ENCODE results near the gene PHACTR4. TPM values are rescaled to one million over a fixed set of nuclear protein-coding genes. Genes with fewer than 3 reads are reported as not detected.
"Not testable (repeated sequence)": the region's sequence is repeated elsewhere in the genome, so short reads cannot be mapped to it uniquely, and the experiment has no call there.

Gene PHACTR4
- polyA plus RNA-seq, 5 donors: 50.5 to 67.8 (median 65.1) TPM

DNA sequence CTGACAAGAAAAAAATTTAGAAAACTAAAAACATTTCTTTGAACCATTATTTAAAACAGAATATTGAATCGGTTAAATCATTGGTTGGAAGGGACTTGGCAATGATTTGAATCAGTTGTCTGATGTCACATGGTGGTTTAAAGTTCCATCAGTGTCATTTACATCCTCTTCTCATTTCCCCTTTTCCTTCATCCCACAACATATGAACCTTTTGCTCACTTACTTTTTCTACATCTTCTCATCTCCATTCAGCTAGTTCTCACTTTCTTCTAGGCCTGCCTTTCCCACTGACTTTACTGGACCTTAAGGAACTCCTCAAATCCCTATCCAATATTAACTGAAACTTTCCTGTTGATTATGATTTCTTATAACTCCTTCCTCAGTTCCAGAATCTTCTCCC, 58.5 kb downstream of the PHACTR4 start:
- no peak for DNase-seq

DNA sequence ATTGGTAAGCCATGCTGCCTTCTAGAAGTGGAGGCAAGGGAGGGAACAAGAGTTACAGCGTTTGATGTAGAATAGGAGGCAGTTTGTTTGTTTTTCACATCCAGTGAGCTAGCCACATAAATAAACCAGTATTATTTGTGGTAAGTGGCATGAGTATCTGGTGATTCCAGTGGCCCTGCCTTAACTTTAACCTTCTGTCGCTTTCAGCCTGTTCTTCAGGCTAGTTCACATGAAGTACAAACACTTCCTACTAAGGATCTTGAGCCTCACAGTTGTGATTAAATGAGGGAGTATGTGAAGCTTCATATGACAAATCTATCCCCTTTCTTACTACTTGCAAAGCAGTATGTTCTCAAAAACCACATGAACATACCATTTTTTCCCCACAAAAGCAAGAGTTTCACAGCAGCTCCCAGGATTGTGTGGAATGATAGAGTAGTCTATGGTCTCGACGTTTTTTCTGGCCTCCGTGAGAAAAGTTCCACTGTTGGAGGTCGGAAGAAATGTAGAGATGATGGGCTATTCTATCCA, 59.5 kb downstream of the PHACTR4 start:
- no peak for DNase-seq

DNA sequence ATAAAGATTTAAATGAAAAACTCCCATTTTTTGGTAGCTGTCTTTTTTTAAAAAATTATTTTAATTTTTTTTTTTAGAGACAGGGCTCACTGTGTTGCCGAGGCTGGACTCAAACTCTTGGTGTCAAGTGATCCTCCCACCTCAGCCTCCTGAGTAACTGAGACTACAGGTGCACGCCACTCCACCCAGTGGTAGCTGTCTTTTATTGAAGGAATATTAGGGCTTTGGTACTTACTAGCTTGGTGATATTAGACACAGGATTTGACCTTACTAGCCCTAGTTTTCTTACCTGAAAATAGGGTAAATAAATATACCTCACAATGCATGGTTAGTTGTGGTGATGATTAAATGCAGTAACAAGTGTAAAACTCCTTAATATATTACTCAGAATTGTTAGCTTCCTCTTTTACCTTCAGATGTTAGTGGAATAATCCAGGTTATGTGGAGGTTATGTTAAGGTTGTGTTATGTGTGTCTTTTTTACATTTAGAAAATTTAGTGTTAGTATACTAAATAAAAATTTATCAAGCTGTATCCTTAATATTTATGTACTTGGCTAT, 66.8 kb downstream of the PHACTR4 start:
- DNase-seq: no peak

DNA sequence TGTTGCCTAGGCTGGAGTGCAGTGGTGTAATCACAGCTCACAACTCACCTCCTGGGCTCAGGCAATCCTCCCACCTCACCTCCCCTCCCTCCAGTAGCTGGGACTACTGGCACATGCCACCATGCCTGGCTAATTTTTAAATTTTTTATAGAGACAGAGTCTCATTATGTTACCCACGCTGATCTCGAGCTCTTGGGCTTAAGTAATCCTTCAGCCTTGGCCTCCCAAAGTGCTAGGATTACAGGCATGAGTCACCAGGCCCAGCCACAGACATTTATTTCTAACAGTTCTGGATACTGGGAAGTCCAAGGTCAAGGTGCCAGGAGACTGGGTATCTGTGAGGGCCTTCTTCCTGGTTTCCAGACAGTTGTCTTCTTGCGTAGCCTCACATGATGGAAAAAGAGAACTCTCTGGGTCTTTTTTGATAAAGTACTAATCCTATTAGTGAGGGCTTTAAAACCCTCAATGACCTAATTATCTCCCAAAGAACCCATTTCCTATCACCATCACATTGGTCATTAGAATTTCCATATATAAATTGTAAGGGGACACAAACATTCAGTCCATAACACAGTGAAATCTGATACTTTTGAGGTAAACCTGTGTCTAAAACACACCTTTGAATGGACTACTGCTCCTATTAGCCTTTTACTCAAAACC, 67.9 kb downstream of the PHACTR4 start:
- DNase-seq: no peak

DNA sequence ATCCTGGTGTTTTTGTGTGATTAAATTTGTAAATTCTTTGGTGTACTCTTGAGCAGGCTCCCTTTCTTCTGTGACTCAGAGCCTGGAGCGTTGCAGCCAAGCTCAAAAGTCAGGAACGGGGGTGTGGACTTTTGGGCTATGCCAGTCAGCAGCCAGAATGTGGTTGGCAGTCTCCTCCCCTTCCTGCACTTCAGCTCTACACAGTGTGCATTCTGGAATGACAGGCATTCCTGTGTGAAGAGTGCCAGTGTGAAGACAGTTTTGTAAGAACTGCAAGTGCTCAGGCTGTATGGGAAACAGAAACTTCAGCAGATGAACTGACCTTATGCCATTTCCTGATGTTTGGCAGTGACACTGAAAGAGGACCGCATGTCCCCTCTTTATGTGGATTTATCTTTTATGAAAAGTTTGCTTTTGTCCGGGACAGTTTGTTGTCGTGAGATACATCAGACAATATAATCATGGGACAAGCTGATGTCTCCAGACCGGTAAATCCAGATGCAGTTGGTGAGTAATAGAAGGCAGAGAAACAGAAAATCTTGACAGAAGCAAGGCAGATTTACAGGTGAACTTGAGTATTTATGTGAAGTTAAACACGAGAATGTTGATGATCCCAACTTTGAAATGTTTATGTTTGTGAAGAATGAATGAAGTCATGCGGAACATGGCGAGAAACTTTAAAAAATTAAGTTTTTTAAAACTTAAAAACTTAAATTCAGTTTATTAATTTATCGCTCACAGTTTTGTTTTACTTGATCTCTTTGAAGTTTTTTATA, 68.6 kb downstream of the PHACTR4 start:
- peak; percentile 47 to 51 for DNase-seq

DNA sequence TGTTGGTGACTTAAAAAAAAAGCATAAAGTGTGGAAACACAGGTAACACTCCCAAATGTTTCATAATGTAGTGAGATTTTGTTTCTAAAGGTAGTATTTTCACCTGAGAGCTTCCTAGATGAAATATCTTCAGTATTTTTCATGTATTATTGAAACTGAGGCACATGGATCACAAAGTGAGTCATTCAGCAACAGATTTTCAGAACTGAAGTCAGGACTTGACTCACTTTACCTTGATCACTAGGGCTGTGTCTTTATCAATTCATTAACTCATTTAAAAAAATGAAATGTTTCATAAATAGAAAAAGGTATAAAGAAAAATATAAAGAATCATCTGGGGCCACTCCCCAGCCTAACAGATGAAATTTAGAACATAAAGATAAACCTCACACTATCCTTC, 69.8 kb downstream of the PHACTR4 start:
- DNase-seq: no peak

DNA sequence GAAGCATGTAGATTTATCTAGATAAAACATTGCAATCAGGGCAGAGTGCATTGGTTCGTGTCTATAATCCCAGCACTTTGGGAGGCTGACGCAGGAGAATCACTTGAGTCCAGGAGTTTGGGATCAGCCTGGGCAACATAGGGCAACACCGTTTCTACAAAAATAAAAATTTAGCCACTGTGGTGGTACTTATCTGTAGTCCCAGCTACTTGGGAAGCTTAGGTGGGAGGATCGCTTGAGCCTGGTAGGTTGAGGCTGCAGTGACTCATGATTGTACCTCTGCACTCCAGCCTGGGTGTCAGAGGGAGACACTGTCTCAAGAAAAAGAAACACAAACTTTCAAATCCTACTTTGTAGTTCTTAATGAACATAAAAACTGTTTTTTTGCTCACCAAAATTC, 72.1 kb downstream of the PHACTR4 start:
- no peak for DNase-seq

DNA sequence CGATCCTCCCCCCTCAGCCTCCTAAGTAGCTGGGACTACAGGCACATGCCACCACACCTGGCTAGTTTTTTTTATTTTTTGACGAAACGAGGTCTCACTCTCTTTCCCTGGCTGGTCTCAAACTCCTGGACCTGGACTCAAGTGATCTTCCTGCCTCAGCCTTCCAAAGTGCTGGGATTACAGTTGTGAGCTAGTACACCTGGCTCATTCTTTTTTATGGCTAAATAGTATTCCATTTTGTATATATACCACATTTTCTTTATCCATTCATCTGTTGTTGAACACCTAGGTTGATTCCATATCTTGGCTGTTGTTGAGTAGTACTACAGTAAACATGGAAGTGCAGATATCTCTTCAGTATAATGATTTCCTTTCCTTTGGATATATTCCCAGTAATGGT, 74.0 kb downstream of the PHACTR4 start:
- no peak for DNase-seq

DNA sequence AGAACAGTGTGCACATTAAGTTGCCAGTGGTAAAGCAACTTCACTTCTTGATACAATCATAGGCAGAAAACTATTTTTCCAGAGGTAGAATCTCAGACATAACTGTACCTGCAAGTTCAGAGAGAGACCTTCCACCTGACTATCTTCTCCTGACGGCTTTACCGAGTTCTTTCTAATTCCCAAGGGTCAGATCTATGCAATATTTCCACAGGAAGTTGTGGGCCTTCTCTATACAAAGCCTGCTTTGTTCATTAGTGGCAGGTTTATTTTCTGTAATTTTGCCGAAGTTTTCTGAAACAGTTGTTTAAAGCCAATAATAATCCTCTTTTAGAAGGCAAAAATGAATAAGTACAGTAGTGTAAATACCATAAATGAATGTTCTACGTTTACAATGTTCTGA, 78.1 kb downstream of the PHACTR4 start:
- DNase-seq: no peak

DNA sequence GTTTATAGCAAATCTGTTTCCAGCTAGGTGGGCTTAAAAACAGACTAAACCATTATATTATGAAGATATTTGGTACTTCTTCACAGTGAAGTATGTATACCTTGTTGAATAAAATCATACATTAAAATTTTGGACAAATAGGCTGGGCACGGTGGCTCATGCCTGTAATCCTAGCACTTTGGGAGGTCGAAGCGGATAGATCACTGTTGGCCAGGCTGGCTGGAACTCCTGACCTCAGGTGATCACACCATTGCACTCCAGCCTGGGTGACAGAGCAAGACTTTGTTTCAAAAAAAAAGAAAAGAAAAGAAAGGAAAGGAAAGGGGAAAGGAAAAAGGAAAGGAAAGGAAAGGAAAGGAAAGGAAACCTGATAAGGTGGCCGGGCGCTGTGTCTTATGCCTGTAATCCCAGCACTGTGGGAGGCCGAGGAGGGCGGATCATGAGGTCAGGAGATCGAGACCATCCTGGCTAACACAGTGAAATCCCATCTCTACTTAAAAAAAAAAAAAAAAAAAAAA, 78.6 kb downstream of the PHACTR4 start:
- DNase-seq: not testable (repeated sequence)

DNA sequence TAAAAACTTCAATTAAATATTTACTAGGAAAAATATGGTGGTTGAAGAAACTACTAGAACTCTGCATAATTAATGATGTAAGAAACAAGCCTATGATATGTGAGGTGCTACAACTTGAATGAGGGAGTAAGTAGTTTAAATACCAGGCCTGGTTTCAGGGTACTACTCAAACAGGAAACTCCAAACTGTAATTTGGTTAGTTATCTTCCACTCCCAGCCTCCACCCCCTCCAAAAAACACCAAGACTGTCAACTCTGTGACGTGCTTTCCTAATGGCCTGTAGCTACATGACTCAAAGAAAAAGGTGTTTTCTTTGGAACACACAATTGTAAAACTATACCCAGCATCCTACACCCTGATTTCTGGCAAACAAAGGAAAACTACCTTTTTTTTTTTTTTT, 80.4 kb downstream of the PHACTR4 start:
- DNase-seq: no peak

DNA sequence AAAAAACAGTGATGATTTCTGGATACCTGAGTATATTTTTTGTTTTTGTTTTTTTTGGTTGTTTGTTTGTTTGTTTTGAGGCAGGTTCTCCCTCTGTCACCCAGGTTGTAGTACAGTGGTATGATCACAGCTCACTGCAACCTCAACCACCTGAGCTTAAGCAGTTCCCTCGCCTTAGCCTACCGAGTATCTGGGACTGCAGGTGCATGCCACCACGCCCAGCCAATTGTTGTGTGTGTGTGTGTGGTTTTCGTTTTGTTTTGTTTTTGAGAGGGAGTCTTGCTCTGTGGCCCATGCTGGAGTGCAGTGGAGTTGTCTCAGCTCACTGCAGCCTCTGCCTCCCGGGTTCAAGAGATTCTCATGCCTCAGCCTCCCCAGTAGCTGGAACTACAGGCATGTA, 81.0 kb downstream of the PHACTR4 start:
- DNase-seq: no peak

DNA sequence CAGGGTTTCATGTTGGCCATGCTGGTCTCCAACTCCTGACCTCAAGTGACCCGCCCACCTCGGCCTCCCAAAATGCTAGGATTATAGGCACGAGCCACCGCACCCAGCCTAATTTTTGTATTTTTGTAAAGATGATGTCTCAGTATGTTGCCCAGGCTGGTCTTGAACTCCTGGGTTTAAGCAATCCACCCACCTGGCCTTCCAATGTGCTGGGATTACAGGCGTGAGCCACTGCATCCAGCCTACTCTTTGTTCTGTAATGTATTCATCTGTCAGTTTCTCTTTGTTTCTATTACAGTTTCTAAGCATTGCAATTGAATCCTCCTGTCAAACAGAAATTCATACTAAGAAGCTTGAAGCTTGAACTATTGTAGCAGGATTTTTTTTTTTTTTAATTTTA, 81.5 kb downstream of the PHACTR4 start:
- DNase-seq: no peak

DNA sequence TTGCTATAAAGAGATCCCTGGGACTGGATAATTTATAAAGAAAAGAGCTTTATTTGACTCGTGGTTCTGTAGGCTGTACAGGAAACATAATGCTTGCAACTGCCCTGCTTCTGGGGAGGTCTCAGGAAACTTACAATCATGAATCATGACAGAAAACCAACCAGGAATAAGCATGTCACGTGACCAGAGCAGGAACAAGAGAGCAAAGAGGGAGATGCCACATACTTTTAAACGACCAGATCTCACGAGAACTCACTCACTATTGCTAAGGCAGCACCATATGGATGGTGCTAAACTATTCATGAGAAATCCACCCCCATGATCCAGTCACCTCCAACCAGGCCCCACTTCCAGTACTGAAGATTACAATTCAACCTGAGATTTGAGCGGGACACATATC, 86.5 kb downstream of the PHACTR4 start:
- no peak for DNase-seq

DNA sequence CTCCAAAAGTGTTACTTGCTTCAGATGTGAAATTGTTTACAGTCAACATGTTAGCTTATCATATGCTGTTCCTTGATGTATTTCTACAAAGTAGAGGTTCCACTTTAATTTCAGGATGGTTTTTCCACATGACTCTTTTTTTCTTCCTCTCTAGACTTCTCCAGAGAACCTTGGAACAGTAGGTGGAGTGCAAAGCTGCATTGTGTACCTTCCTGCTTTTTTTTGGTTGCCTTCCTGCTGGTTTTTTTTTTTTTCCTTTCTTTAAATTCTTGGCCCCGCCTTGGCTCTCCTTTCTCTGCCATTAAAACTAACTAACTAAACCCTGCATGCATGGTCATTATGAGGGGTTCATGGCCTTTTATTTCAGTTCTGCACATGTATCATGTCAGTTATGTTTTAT, 88.1 kb downstream of the PHACTR4 start:
- DNase-seq: no peak

DNA sequence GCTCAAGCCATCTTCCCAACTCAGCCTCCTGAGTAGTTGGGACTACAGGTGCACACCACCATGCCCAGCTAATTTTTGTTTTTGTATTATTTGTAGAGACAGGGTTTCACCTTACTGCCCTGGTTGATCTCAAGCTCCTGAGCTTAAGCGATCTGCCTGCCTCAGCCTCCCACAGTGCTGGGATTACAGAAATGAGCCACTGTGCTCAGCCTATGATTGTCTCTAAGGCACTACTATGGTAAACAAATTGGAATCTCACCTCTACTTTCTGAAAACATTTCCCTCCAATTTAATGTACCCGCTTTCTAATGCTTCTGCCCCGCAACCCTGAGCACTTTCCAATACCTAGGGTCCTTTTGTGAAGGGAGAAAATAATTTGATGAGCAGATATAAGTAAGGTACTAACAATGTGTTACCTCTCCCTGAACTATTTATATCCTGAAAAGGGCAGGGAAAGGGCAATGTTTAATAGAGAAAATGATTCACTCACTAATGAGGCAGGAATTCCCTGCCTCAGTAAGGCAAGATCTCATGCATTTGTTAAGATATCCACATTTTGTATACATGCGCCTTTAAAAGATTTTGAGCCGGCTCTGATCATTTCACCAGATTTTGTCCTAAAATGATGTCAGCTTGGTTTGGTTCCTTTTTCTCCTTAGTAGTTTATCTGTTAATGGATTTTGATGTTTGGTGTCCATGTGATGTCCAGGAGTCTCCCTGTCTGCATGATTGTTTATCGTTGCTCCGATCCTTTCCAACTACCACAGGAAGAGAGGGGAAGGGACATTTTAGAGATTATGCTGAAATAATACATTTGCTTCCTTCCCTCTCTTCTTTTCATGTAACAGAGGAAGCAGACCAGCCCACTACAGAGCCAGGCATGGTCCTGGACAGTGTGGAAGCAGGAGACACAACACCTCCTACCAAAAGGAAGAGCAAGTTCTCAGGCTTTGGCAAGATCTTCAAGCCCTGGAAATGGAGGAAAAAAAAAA, 89.0 kb downstream of the PHACTR4 start:
- DNase-seq: no peak

DNA sequence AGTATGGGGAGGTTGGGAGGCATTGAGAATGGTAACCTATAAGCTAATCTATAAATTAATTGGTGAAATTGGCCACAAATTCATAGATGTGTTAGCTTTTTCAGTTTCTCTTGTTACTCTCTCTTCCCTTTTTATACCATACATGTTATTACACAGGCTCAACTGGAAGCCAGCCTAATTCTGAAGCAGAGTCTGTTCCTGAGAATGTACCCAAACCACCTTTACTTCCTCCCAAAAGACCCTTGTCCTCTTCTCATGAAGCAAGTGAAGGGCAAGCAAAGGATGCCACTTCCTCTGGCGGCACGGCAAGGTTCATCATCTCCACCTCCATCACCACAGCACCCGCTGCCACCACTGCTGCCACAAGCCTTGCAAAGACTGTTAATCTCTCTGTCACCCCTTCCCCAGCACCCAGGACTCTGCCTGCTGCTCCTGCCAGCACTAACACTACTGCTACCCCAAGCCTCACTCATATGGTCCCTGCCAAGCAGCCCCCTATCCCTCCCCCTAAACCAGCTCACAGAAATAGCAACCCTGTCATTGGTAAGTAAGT, 96.8 kb downstream of the PHACTR4 start:
- no peak for DNase-seq

DNA sequence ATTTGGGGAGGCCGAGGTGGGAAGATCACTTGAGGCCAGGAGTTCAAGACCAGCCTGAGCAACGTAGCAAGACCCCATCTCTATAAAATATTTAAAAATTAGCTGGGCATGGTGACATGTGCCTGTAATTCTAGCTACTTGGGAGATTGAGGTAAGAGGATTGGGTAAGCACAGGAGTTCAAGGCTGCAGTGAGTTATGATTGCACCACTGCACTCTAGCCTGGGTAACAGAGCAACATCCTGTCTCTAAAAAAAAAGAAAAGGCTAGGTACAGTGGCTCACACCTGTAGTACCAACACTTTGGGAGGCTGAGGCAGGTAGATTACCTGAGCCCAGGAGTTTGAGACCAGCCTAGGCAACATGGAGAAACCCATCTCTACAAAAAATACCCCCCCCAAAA, 100.6 kb downstream of the PHACTR4 start:
- no peak for DNase-seq

DNA sequence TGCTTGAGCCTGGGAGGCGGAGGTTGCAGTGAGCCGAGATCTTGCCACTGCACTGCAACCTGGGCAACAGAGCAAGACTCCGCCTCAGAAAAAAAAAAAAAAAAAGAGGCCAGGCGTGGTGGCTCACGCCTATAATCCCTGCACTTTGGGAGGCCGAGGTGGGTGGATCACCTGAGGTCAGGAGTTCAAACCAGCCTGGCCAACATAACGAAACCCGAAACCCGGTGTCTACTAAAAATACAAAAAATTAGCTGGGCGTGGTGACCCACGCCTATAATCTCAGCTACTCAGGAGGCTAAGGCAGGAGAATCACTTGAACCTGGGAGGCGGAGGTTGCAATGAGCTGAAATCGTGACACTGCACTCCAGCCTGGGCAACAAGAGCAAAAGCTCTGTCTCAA, 110.0 kb downstream of the PHACTR4 start:
- not testable (repeated sequence) for DNase-seq

DNA sequence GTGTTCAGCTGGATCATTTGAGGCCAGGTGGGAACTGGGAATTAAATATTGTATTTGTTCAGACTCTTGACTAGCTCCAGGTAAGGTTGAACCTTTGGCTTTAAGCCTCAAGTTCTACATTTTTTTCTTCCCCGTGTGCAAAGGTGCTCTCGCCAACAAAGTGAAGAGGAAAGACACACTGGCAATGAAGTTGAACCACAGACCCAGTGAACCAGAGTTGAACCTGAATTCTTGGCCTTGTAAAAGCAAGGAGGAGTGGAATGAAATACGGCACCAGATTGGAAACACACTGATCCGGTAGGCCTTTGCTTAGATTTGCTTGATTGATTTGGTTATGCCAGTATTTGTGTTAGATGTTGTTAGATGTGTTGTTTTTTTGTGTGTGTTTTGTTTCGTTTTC, 110.8 kb downstream of the PHACTR4 start:
- DNase-seq: no peak

DNA sequence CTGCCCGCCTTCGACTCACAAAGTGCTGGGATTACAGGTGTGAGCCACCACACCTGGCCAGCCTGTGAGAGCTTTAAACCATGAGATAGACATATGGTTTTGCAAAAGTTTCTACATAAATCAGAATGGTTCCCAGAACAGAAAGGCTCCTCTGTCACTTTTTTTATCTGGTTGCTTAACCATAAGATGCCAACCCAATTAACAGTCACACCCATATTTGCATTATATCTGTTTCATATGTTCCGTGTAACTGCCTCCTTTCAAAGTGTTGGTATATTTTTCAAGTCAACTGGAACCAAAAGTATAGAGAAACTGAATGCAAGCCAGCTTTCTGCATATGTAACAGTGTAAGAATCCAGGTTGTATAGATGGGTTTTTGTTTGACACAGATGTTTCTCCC, 112.6 kb downstream of the PHACTR4 start:
- DNase-seq: no peak
